Gastrocnemius medialis (tissue), 4 donors: ENCODE results near the gene CARD9. TPM values are rescaled to one million over a fixed set of nuclear protein-coding genes. Genes with fewer than 3 reads are reported as not detected.
"Not testable (repeated sequence)": the region's sequence is repeated elsewhere in the genome, so short reads cannot be mapped to it uniquely, and the experiment has no call there.

ENCODE experiments used
- ATAC-seq, 2 donors: fragments of 150-250 bp; one replicate each; pipeline ENCODE4 v1.9.1; 2016
- DNase-seq, 2 donors: peaks; one replicate each; pipeline ENCODE4 v3.0.0-alpha.2; 2019
- H3K27ac ChIP-seq, 4 donors: fragments of 200-600 bp; sonication (generic); 1 replicate in 1 of 4; 2 replicates in 3 of 4; pipeline ENCODE4 v1.5.1; 2016 to 2018; ENCODE audit warnings: mild to moderate bottlenecking in 2 of 4, moderate library complexity in 1 of 4
- H3K27me3 ChIP-seq, 3 donors: fragments of 200-600 bp; sonication (generic) in 2 of 3; 1 replicate in 1 of 3; 2 replicates in 2 of 3; pipeline versions ENCODE4 v1.5.1 to v1.6.0; 2016 to 2019; ENCODE audit warnings: mild to moderate bottlenecking in 1 of 3, moderate library complexity in 1 of 3
- H3K36me3 ChIP-seq, 2 donors: fragments of 200-600 bp; sonication (generic) in 1 of 2; one replicate each; pipeline ENCODE4 v1.5.1; 2017 to 2018
- H3K4me1 ChIP-seq, 2 donors: fragments of 200-600 bp; sonication (generic) in 1 of 2; one replicate each; pipeline ENCODE4 v1.5.1; 2016 to 2017; ENCODE audit warnings: mild to moderate bottlenecking in 2 of 2
- H3K4me3 ChIP-seq, 4 donors: fragments of 200-600 bp; sonication (generic) in 3 of 4; 1 replicate in 1 of 4; 2 replicates in 3 of 4; pipeline ENCODE4 v1.5.1; 2016 to 2019; ENCODE audit warnings: mild to moderate bottlenecking in 2 of 4
- H3K9me3 ChIP-seq, 3 donors: fragments of 200-600 bp; sonication (generic) in 2 of 3; 1 replicate in 1 of 3; 2 replicates in 2 of 3; pipeline ENCODE4 v1.5.1; 2016 to 2019
- CTCF ChIP-seq, 5 experiments: fragments of 450-650 bp in 3 of 5; fragments of 200-600 bp in 2 of 5; sonication (generic) in 2 of 5; IDR thresholded peaks in 4 of 5; conservative IDR thresholded peaks in 1 of 5; 1 replicate in 4 of 5; 2 replicates in 1 of 5; pipeline ENCODE4 v1.5.1; 2016 to 2019; ENCODE audit warnings: antibody characterized with exemption in 5 of 5, mild to moderate bottlenecking in 3 of 5, moderate library complexity in 3 of 5
- POLR2A ChIP-seq, 2 donors: fragments of 450-650 bp; IDR thresholded peaks; one replicate each; pipeline ENCODE4 v1.6.1; 2017; ENCODE audit warnings: antibody characterized with exemption in 2 of 2, mild to moderate bottlenecking in 2 of 2, moderate library complexity in 2 of 2
- in situ Hi-C, 4 donors: fragments of 200-750 bp; cut with MboI; loops; one replicate each; pipeline versions ENCODE4 v1.15.0 to v1.8.0; 2017; ENCODE audit warnings: low sequenced_read_pairs in 4 of 4
- intact Hi-C: fragments of 100-400 bp; cut with DNase I; formaldehyde crosslinking; loops from one replicate; pipeline ENCODE4 v1.15.1; 2023; ENCODE audit warnings: low total_unique reads
- total RNA-seq, 4 donors: library from RNA; depleted of rRNA; stranded (reverse); fragments of >200 nt; gene quantifications; one replicate each; pipeline versions ENCODE4 v1.1.0 to v1.2.3, GENCODE V29; 2016

The CARD9 gene
- total RNA-seq, 4 donors from 2014 or later: 0.34 to 1.2 (median 0.69) TPM

DNA sequence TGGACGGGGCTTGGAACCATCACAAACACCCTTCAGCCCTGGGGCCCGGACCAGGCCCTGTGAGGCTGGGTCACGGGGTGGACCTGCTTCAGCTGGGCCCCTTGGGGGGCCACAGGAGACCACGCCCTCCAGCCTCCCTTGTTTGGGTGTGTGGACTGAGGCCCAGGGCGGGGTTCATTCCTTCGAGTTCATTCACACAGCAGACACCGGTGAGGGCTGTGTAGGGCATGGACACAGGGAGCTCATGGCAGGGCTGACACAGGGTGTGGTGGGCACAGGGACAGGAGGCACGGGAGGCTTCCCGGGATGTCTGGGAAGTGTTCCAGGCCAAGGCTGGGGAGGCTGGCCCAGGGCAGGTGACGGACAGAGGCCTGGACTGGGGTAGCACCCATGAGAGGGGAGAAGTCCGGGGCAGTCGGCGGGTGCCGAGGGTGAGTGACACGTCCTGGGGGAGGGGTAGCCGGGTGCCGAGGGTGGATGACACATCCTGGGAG, 18.8 kb downstream of the CARD9 start:
- no peaks in the 10 kb centered on the region for H3K36me3 ChIP-seq
- H3K4me3 ChIP-seq: no peak overlapping the region
- ATAC-seq (no peak), DNase-seq (no peak)
- intact Hi-C loops: no loop called here
- no peaks in the 10 kb centered on the region for H3K4me1 ChIP-seq
- in situ Hi-C loops: no loop called here
- H3K9me3 ChIP-seq: no peaks in the 10 kb centered on the region
- H3K27ac ChIP-seq: no peak overlapping the region
- no peak for TF ChIP-seq CTCF (IDR thresholded peaks at IDR 0.05 in 4 of 5, conservative IDR thresholded peaks at IDR 0.05 in 1 of 5)
- no peak for TF ChIP-seq POLR2A (IDR thresholded peaks at IDR 0.05)
- H3K27me3 ChIP-seq: no peaks in the 10 kb centered on the region

DNA sequence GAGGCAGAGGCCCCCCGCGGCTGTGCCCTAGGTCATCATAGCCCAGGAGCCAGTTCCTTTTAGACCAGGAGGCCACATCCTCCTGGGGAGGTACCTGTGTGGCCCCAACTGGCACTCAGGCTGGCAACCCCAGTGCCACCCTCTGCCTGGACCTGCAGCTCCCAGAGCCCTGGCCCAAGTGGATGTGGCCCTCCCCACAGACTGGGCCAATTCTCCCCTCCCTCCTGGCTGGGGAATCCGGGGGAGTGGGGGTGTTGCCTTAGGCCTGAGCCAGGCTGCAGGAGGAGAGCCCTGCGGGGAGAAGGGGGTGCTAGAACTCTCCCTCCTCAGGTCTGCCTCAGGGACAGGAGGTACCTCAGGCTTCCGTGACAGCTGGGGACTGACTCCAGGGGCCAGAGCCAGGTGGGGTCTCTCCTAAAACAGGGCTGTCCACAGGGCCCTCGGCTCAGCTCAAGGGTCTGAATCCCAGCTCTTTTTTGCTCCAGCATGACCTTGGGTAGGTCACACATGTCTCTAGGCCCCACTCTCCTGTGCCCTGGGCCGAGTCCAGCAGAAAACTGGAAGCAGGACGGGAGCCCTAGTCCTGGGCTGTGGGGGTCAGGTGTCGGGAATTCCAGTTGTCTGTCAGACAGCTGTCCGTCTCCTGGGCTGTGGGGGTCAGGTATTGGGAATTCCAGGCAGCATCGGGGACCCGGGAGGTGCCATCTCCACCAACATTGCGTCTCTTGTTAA, 19.5 kb downstream of the CARD9 start:
- H3K4me3 ChIP-seq: no peak overlapping the region
- ATAC-seq: no peak
- no peaks in the 10 kb centered on the region for H3K9me3 ChIP-seq
- in situ Hi-C loops (no loop called here), intact Hi-C loops (no loop called here)
- DNase-seq: no peak
- H3K36me3 ChIP-seq: no peaks in the 10 kb centered on the region
- no peaks in the 10 kb centered on the region for H3K4me1 ChIP-seq
- H3K27me3 ChIP-seq: no peaks in the 10 kb centered on the region
- TF ChIP-seq POLR2A (IDR thresholded peaks at IDR 0.05) (no peak), CTCF (IDR thresholded peaks at IDR 0.05 in 4 of 5, conservative IDR thresholded peaks at IDR 0.05 in 1 of 5) (no peak)
- no peak overlapping the region for H3K27ac ChIP-seq

GRCh38 chr9:136353088-136353487, 20.4 kb downstream of the CARD9 start:
- Histone ChIP-seq H3K27ac (no peak overlapping the region), H3K36me3 (no peaks in the 10 kb centered on the region)

DNA sequence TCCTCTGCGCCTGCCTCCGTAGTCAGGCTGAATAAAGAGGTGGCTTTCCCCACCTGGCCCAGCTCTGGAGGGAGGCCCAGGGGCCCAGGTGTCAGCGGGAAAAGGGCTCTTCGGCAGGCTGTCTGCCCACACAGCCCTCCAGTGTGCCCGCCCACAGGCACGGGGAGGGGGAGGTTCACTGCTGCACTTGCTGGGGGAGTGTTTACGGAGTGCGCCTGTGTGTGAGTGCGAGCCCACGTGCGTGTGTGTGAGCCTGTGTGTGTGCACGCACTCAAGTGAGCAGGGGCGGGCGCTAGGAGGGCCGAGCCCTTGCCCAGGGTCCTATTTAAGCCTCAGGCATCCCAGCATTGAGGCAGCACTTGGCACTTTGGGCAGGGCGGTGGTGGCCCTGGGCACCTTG, 20.8 kb downstream of the CARD9 start:
- in situ Hi-C loops (no loop called here), intact Hi-C loops (no loop called here)
- no peak for TF ChIP-seq POLR2A (IDR thresholded peaks at IDR 0.05)
- TF ChIP-seq CTCF (IDR thresholded peaks at IDR 0.05 in 4 of 5, conservative IDR thresholded peaks at IDR 0.05 in 1 of 5): no peak
- Histone ChIP-seq H3K27me3 (no peaks in the 10 kb centered on the region), H3K4me3 (peak overlapping the region in 1 of 4 donors; percentile 40), H3K27ac (no peak overlapping the region), H3K4me1 (no peaks in the 10 kb centered on the region), H3K36me3 (no peaks in the 10 kb centered on the region), H3K9me3 (no peaks in the 10 kb centered on the region)
- DNase-seq (no peak), ATAC-seq (no peak)

More at GRCh38 chr9:136353088-136353487, 20.4 kb downstream of the CARD9 start:
- in situ Hi-C loops (no loop called here), intact Hi-C loops (no loop called here)
- ATAC-seq: no peak
- TF ChIP-seq CTCF (IDR thresholded peaks at IDR 0.05 in 4 of 5, conservative IDR thresholded peaks at IDR 0.05 in 1 of 5): no peak
- TF ChIP-seq POLR2A (IDR thresholded peaks at IDR 0.05): no peak
- H3K9me3 ChIP-seq: no peaks in the 10 kb centered on the region
- no peak overlapping the region for H3K4me3 ChIP-seq
- H3K27me3 ChIP-seq: no peaks in the 10 kb centered on the region
- no peak for DNase-seq
- no peaks in the 10 kb centered on the region for H3K4me1 ChIP-seq

GRCh38 chr9:136351868-136352267, 21.6 kb downstream of the CARD9 start:
- ATAC-seq, DNase-seq, H3K4me1 ChIP-seq, in situ Hi-C loops, H3K27me3 ChIP-seq, H3K36me3 ChIP-seq, H3K27ac ChIP-seq, intact Hi-C loops, H3K9me3 ChIP-seq: not testable (repeated sequence)
- peak overlapping the region in 1 of 4 donors; percentile 37 for H3K4me3 ChIP-seq
